HK-2 (cell line): ENCODE results near the gene MS4A7.

ENCODE experiments used
- DNase-seq: peaks from one replicate; pipeline ENCODE4 v3.0.0-alpha.2; 2018; ENCODE audit not compliant: unreplicated experiment

Gene MS4A7

GRCh38 chr11:60371386-60371785 is 6.9 kb upstream of the MS4A7 start:
- DNase-seq: no peak

- DNase-seq: no peak
Measured at GRCh38 chr11:60371854-60372253, 6.5 kb upstream of the MS4A7 start.

DNA sequence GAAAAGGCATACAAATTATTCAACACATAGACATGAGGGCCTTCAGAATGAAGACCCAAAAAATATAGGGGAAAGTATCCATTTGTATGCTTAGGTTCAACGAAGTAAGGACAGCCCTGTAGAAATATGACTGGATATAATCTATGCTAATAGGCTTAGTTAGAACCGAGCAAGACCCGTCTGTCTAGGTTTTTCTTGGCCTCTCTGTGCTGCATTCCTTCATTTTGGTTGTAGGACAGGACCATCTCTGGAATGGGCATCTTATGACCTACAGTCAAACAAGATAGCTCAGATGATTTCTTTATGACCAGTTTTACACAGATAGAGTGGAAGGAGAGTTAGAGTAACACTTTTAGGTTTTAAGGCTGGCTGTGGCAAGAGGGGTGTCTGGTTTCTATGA is 5.6 kb upstream of the MS4A7 start:
- no peak for DNase-seq

- no peak for DNase-seq
Measured at GRCh38 chr11:60375316-60375715, 3.0 kb upstream of the MS4A7 start.

- DNase-seq: no peak
Measured at GRCh38 chr11:60376601-60377000, 1.7 kb upstream of the MS4A7 start.

GRCh38 chr11:60377401-60378136 is 763 bp upstream of the MS4A7 start:
- DNase-seq: no peak

DNA sequence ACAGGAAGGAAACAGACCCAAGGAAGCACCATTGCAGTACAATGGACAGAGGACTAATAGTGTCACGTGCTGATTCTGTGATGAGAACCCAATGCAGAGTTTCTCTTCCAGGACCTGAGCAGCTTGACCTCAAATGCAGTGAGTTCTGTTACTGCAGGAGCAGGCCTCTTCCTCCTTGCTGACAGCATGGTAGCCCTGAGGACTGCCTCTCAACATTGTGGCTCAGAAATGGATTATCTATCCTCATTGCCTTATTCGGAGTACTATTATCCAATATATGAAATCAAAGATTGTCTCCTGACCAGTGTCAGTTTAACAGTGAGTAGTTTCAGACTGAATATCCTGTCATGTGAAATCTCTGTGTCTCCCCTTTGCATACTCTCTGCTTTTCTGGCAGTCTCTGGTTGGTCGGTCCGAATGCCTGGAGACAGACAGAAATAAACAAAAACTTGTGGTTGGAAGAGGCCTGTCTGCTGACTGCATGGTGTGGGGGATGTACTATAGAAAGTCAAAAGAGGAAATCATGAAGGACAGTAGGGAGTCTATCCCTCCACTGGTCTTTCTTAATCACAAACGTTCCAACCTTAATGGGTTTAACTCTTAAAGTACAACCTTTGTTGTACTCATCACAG is 11.1 kb downstream of the MS4A7 start:
- DNase-seq: no peak

DNA sequence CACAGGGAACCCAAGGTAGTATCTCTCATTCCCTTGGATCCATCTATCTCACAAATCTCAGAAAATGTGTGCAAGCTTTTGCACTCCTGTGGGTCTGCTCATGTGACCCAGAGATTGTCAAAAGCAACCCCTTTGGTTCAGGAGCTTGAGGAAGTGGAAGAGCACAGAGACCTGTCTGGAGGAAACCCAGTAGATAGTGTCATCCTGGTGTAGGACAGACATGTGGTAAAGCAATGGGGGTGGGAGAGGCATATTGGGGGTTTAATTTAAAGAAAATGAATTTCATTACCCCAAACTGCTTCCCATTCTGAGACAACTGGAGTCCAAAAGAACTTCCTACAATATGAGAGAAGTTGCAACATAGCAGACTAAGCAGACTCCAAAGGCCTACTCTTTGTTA is 12.1 kb downstream of the MS4A7 start:
- DNase-seq: no peak

- DNase-seq: no peak
Measured at GRCh38 chr11:60392361-60392760, 14.0 kb downstream of the MS4A7 start.

DNA sequence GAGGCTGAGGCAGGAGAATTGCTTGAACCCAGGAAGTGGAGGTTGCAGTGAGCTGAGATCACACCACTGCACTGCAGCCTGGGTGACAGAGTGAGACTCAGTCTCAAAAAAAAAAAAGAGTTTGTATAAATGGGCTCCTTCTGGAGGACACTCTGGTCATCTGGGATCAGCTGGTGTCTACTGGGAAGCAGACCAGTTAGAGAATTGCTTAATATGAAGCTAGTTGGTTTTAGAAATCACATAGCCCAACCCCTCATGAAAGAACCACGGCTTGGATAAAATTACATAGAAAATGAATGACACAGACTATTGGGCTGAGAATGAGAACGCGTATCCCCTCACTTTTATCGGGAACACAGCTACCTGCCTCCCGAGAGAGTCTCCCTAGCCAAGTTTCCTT is 14.7 kb downstream of the MS4A7 start:
- no peak for DNase-seq

DNA sequence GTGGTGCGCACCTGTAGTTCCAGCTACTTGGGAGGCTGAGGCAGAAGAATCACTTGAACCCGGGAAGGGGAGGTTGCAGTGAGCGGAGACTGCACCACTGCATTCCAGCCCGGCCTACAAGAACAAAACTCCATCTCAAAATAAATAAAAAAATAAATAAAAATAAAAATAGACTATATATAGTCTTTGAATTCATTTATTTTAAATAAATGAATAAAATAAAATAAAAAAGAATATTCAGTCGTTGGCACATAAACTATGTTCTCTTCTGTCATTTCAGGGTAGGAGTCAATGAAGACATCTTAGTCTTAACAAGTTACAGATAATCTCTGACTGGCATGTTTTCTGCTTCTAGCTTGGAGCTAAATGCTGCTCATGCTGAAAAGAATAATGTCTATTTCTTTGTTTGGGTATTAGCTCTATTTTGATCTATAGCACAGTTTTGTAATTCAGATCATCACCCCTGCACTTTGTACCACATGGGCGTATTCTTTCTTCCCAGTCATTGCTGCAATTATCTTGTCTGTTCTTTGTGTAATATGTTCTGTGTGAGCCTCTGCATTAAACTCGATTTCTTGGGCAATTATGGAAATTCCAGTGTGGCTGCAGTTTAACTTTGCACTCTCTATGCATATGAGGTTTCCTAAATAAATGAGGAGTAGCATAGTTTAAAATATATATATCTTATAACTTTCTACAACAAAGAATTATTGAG is 16.5 kb downstream of the MS4A7 start:
- DNase-seq: no peak

DNA sequence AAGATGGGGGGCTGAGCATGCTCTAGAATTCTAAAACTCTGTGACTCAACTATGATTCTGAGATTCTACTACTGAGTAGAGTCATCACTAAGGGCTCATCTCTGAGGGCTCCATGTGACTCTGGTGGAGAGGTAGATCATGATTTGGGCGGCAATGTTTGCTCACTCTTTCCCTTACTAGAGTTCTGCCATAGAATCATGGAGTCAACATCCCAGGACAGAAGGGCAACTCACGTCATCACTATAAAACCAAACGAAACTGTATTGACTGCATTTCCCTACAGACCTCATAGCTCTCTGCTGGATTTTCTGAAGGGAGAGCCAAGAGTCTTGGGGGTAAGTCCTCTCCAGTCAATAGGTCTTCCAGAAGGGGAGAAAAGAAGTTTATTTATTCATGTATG is 18.1 kb downstream of the MS4A7 start, which contains the start of gene MS4A14:
MS4A14 (plus strand) TSS at position 78 of the 400 bp plus-strand sequence; CDS start at position 198, 120 bp downstream.
- DNase-seq: no peak

GRCh38 chr11:60396799-60397198 is 18.5 kb downstream of the MS4A7 start:
- no peak for DNase-seq

DNA sequence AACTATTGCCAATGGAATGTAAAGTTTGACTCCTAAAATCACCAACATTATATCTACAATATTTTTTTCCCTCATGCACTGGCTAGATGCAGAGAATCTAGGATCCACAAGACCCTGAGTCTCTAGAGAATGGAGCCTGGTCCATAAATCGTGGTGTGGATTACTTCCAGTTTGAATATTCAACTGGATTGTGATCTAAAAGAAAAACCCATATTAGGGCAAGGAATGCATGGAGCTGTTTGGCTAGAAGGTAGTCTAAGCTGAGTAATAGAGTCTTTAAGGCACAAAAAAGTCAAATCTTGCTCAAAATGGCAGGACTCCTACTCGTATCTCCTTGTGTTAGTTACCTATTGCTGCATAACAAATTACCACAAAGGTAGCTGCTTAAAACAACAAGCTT is 41.7 kb downstream of the MS4A7 start:
- no peak for DNase-seq

- DNase-seq: no peak
Measured at GRCh38 chr11:60422609-60423008, 44.3 kb downstream of the MS4A7 start.

GRCh38 chr11:60428517-60428916 is 50.2 kb downstream of the MS4A7 start:
- no peak for DNase-seq

GRCh38 chr11:60429272-60429671 is 50.9 kb downstream of the MS4A7 start, which contains the start of gene MS4A5:
Gene MS4A5 (plus strand): TSS chr11:60429572. CDS start chr11:60429675, 103 bp downstream.
- DNase-seq: no peak

DNA sequence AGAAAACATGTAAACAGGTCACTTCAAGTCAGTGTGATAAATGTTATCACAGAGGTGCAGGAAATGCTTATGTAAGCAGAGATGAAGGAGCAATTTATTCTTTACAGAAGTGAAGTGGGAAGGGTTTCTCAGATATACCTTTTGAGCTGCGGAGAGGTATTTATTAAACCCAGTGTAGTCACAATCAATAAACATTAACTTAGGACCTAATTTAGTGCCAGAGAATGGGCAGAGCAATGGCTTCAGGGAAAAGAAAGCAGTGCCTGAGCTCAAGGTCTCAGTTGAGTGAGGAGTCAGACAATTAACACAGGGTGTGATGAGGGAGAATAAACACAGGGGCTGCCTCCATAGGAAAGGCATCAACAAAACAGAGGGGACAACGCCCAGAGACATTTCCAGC is 52.9 kb downstream of the MS4A7 start:
- DNase-seq: no peak

DNA sequence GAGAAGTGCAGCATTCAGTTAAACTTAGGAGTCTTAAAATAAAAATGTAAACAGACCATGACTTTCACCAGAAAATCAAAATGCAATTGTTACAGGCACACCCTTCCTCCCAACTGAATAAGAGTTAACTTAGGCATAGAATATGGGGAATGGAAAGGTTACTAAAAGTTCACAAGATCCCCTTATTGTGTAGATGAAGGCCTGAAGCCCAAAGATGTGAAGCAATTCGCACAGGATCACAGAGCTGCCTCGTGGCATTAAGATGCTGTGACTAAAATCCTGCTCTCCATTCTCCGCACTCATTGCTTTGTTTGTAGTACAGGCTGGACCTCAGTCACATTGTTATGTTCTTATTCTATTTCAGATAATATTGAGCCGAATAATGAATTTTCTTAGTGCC is 55.1 kb downstream of the MS4A7 start:
- no peak for DNase-seq
